HG02571 (cell line): ENCODE results near the gene PIK3R6.
"Not testable (repeated sequence)": the region's sequence is repeated elsewhere in the genome, so short reads cannot be mapped to it uniquely, and the experiment has no call there.

ENCODE experiments used
- ATAC-seq: cut with Tn5 transposase; IDR thresholded peaks from one replicate; pipeline ENCODE4 v1.9.1; 2021; ENCODE audit warnings: mild to moderate bottlenecking, moderate library complexity; ENCODE audit not compliant: unreplicated experiment

The PIK3R6 gene

GRCh38 chr17:8830141-8830540 lies 37.3 kb downstream of the PIK3R6 start:
- no peak for ATAC-seq

GRCh38 chr17:8829036-8829941 lies 38.2 kb downstream of the PIK3R6 start:
- ATAC-seq = no peak

GRCh38 chr17:8828517-8828875 lies 39.0 kb downstream of the PIK3R6 start:
- no peak for ATAC-seq

GRCh38 chr17:8826808-8827435 lies 40.6 kb downstream of the PIK3R6 start:
- no peak for ATAC-seq

GRCh38 chr17:8825802-8826201 lies 41.7 kb downstream of the PIK3R6 start:
- ATAC-seq = no peak

- no peak for ATAC-seq
These were observed 44.2 kb downstream of the PIK3R6 start for GRCh38 chr17:8823279-8823678.

GRCh38 chr17:8822401-8823035 lies 45.0 kb downstream of the PIK3R6 start:
- ATAC-seq = no peak

- ATAC-seq = no peak
These were observed 45.9 kb downstream of the PIK3R6 start for GRCh38 chr17:8821446-8822105.

GRCh38 chr17:8820311-8821010 lies 47.0 kb downstream of the PIK3R6 start:
- ATAC-seq = no peak

- ATAC-seq = no peak
These were observed 48.7 kb downstream of the PIK3R6 start for GRCh38 chr17:8818654-8819330.

- ATAC-seq = no peak
These were observed 49.4 kb downstream of the PIK3R6 start for GRCh38 chr17:8818047-8818446.

GRCh38 chr17:8806926-8807550 lies 60.4 kb downstream of the PIK3R6 start:
- peak; percentile 68 for ATAC-seq

- no peak for ATAC-seq
These were observed 61.1 kb downstream of the PIK3R6 start for GRCh38 chr17:8806253-8806925.

- not testable (repeated sequence) for ATAC-seq
These were observed 62.1 kb downstream of the PIK3R6 start for GRCh38 chr17:8805396-8805795.

- no peak for ATAC-seq
These were observed 63.7 kb downstream of the PIK3R6 start for GRCh38 chr17:8803531-8804420.

GRCh38 chr17:8801135-8801840 lies 66.2 kb downstream of the PIK3R6 start:
- no peak for ATAC-seq

GRCh38 chr17:8800656-8801055 lies 66.8 kb downstream of the PIK3R6 start:
- no peak for ATAC-seq
